Activated CD4-positive, alpha-beta T cell treated with anti-CD3 and anti-CD28 coated beads, Interleukin-2, amount 10 ng/mL, durations not matched to agents 24 days and 14 days (primary cell): ENCODE measurements around the gene UBAP2L. TPM values are rescaled to one million over a fixed set of nuclear protein-coding genes. Genes with fewer than 3 reads are reported as not detected.

Experiments
- DNase-seq: peaks from one replicate; pipeline ENCODE4 v3.0.0; 2022
- H3K27ac Mint-ChIP-seq: one replicate; pipeline ENCODE4 v1.8.0; 2022; ENCODE audit warnings: mild to moderate bottlenecking, mixed read lengths
- H3K27me3 Mint-ChIP-seq: one replicate; pipeline ENCODE4 v1.8.0; 2022; ENCODE audit warnings: mixed read lengths
- H3K36me3 Mint-ChIP-seq: one replicate; pipeline ENCODE4 v1.8.0; 2022; ENCODE audit warnings: low read depth, mild to moderate bottlenecking, mixed read lengths
- H3K4me1 Mint-ChIP-seq: one replicate; pipeline ENCODE4 v1.8.0; 2021; ENCODE audit warnings: mixed read lengths
- H3K4me3 Mint-ChIP-seq: one replicate; pipeline ENCODE4 v1.8.0; 2022; ENCODE audit warnings: mild to moderate bottlenecking, moderate library complexity, mixed read lengths
- H3K9me3 Mint-ChIP-seq: one replicate; pipeline ENCODE4 v1.8.0; 2021; ENCODE audit warnings: mixed read lengths
- intact Hi-C: fragments of 100-400 bp; cut with micrococcal nuclease; formaldehyde crosslinking; loops from one replicate; pipeline ENCODE4 v1.15.1; 2023
- total RNA-seq: library from RNA; stranded (reverse); gene quantifications from 2 replicates; pipeline ENCODE4 v1.2.3, GENCODE V29; 2022

Gene UBAP2L
- total RNA-seq = 277 and 281 TPM in 2 replicates

- H3K9me3 Mint-ChIP-seq = no peaks in the 10 kb centered on the region
- intact Hi-C loops = loop anchor here (1.0 to 10.0 kb wide), 7 partner anchors 14 to 754 kb away; partner anchors contain the start of genes ADAR, CFAP141, CKS1B and HAX1
- H3K4me3 Mint-ChIP-seq = peak within 1 kb of the TSS; percentile 96
- peaks cover 3% of the 10 kb centered on the region for H3K27me3 Mint-ChIP-seq
- peaks cover 55% of the 10 kb centered on the region for H3K4me1 Mint-ChIP-seq
- DNase-seq = peak; percentile 100
- peak within 1 kb of the TSS; percentile 95 for H3K27ac Mint-ChIP-seq
- H3K36me3 Mint-ChIP-seq = peaks cover 67% of the 10 kb centered on the region
Observed at GRCh38 chr1:154220071-154220969, at the start of gene UBAP2L. UBAP2L (plus strand) TSS chr1:154220955; CDS start chr1:154225124, 4,169 bp downstream.

- intact Hi-C loops = loop anchor here (1.0 kb wide), 1 partner anchor 11 kb away; no protein-coding TSS in a partner anchor
- Mint-ChIP-seq H3K27me3 (no peaks in the 10 kb centered on the region), H3K9me3 (no peaks in the 10 kb centered on the region), H3K36me3 (peaks cover 70% of the 10 kb centered on the region), H3K27ac (peak overlapping the region; percentile 88), H3K4me3 (no peak overlapping the region), H3K4me1 (peaks cover 43% of the 10 kb centered on the region)
- DNase-seq = no peak
Observed at GRCh38 chr1:154171223-154171583, 49.6 kb upstream of the UBAP2L start.

- peak overlapping the region; percentile 88 for H3K27ac Mint-ChIP-seq
- no peak for DNase-seq
- intact Hi-C loops = loop anchor here (1.0 kb wide), 1 partner anchor 10 kb away; no protein-coding TSS in a partner anchor
- peaks cover 71% of the 10 kb centered on the region for H3K36me3 Mint-ChIP-seq
- no peaks in the 10 kb centered on the region for H3K27me3 Mint-ChIP-seq
- H3K4me1 Mint-ChIP-seq = peaks cover 47% of the 10 kb centered on the region
- H3K4me3 Mint-ChIP-seq = no peak overlapping the region
- H3K9me3 Mint-ChIP-seq = no peaks in the 10 kb centered on the region
Observed at GRCh38 chr1:154171880-154172279, 48.9 kb upstream of the UBAP2L start.

GRCh38 chr1:154174654-154175053, 46.1 kb upstream of the UBAP2L start:
- H3K4me1 Mint-ChIP-seq = peaks cover 64% of the 10 kb centered on the region
- intact Hi-C loops = no loop called here
- H3K4me3 Mint-ChIP-seq = no peak overlapping the region
- H3K27ac Mint-ChIP-seq = no peak overlapping the region
- H3K36me3 Mint-ChIP-seq = peaks cover 68% of the 10 kb centered on the region
- H3K9me3 Mint-ChIP-seq = no peaks in the 10 kb centered on the region
- no peaks in the 10 kb centered on the region for H3K27me3 Mint-ChIP-seq
- no peak for DNase-seq

- peak overlapping the region; percentile 60 for H3K27ac Mint-ChIP-seq
- no peak for DNase-seq
- peaks cover 67% of the 10 kb centered on the region for H3K4me1 Mint-ChIP-seq
- H3K9me3 Mint-ChIP-seq = no peaks in the 10 kb centered on the region
- H3K4me3 Mint-ChIP-seq = peak overlapping the region; percentile 16
- intact Hi-C loops = no loop called here
- peaks cover 66% of the 10 kb centered on the region for H3K36me3 Mint-ChIP-seq
- no peaks in the 10 kb centered on the region for H3K27me3 Mint-ChIP-seq
Observed at GRCh38 chr1:154176337-154176736, 44.4 kb upstream of the UBAP2L start.

- H3K27me3 Mint-ChIP-seq = peaks cover 2% of the 10 kb centered on the region
- intact Hi-C loops = no loop called here
- H3K9me3 Mint-ChIP-seq = no peaks in the 10 kb centered on the region
- peaks cover 60% of the 10 kb centered on the region for H3K4me1 Mint-ChIP-seq
- DNase-seq = no peak
- peaks cover 64% of the 10 kb centered on the region for H3K36me3 Mint-ChIP-seq
- H3K4me3 Mint-ChIP-seq = peak overlapping the region; percentile 42
- peak overlapping the region; percentile 52 for H3K27ac Mint-ChIP-seq
Observed at GRCh38 chr1:154178013-154178412, 42.7 kb upstream of the UBAP2L start.

GRCh38 chr1:154178911-154179811, 41.6 kb upstream of the UBAP2L start:
- peaks cover 65% of the 10 kb centered on the region for H3K4me1 Mint-ChIP-seq
- DNase-seq = peak; percentile 71
- intact Hi-C loops = no loop called here
- H3K27ac Mint-ChIP-seq = peak overlapping the region; percentile 69
- H3K27me3 Mint-ChIP-seq = peaks cover 3% of the 10 kb centered on the region
- H3K36me3 Mint-ChIP-seq = peaks cover 64% of the 10 kb centered on the region
- no peaks in the 10 kb centered on the region for H3K9me3 Mint-ChIP-seq
- peak overlapping the region; percentile 99 for H3K4me3 Mint-ChIP-seq

- Mint-ChIP-seq H3K4me3 (peak overlapping the region; percentile 99), H3K9me3 (no peaks in the 10 kb centered on the region), H3K4me1 (peaks cover 65% of the 10 kb centered on the region), H3K27ac (peak overlapping the region; percentile 69), H3K36me3 (peaks cover 57% of the 10 kb centered on the region), H3K27me3 (peaks cover 3% of the 10 kb centered on the region)
- DNase-seq = no peak
- intact Hi-C loops = loop anchor here (5.0 kb wide), 1 partner anchor 188 kb away; the partner anchor contains the start of gene RPS27
Observed at GRCh38 chr1:154179946-154180687, 40.6 kb upstream of the UBAP2L start.

- H3K27me3 Mint-ChIP-seq = peaks cover 4% of the 10 kb centered on the region
- peak overlapping the region; percentile 99 for H3K4me3 Mint-ChIP-seq
- no peaks in the 10 kb centered on the region for H3K9me3 Mint-ChIP-seq
- intact Hi-C loops = loop anchor here (1.0 to 5.0 kb wide), 7 partner anchors 11 to 259 kb away; partner anchors contain the start of genes GATAD2B, HAX1, RPS27 and UBAP2L
- H3K36me3 Mint-ChIP-seq = peaks cover 47% of the 10 kb centered on the region
- H3K4me1 Mint-ChIP-seq = peaks cover 61% of the 10 kb centered on the region
- no peak for DNase-seq
- peak overlapping the region; percentile 100 for H3K27ac Mint-ChIP-seq
Observed at GRCh38 chr1:154181944-154182343, 38.8 kb upstream of the UBAP2L start.

GRCh38 chr1:154182344-154183045, 38.3 kb upstream of the UBAP2L start:
- peak; percentile 94 for DNase-seq
- peaks cover 57% of the 10 kb centered on the region for H3K4me1 Mint-ChIP-seq
- peak overlapping the region; percentile 100 for H3K27ac Mint-ChIP-seq
- H3K27me3 Mint-ChIP-seq = peaks cover 4% of the 10 kb centered on the region
- H3K4me3 Mint-ChIP-seq = peak overlapping the region; percentile 99
- peaks cover 42% of the 10 kb centered on the region for H3K36me3 Mint-ChIP-seq
- no peaks in the 10 kb centered on the region for H3K9me3 Mint-ChIP-seq
- intact Hi-C loops = loop anchor here (1.0 to 5.0 kb wide), 7 partner anchors 11 to 260 kb away; partner anchors contain the start of genes GATAD2B, HAX1, RPS27 and UBAP2L

- H3K27me3 Mint-ChIP-seq = peaks cover 4% of the 10 kb centered on the region
- H3K4me1 Mint-ChIP-seq = peaks cover 49% of the 10 kb centered on the region
Observed at GRCh38 chr1:154183046-154183915, 37.5 kb upstream of the UBAP2L start.

More at GRCh38 chr1:154183046-154183915, 37.5 kb upstream of the UBAP2L start:
- Mint-ChIP-seq H3K36me3 (peaks cover 41% of the 10 kb centered on the region), H3K4me3 (peak overlapping the region; percentile 99), H3K9me3 (no peaks in the 10 kb centered on the region), H3K27ac (peak overlapping the region; percentile 100)
- DNase-seq = peak; percentile 99
- intact Hi-C loops = loop anchor here (2.0 to 5.0 kb wide), 3 partner anchors 144 to 260 kb away; partner anchors contain the start of genes GATAD2B and RPS27
